Measurements from ENCODE around the gene OR1N1. TPM values are rescaled to one million over a fixed set of nuclear protein-coding genes. Genes with fewer than 3 reads are reported as not detected.
"Not testable (repeated sequence)": the region's sequence is repeated elsewhere in the genome, so short reads cannot be mapped to it uniquely, and the experiment has no call there.

Gene OR1N1, protein sequence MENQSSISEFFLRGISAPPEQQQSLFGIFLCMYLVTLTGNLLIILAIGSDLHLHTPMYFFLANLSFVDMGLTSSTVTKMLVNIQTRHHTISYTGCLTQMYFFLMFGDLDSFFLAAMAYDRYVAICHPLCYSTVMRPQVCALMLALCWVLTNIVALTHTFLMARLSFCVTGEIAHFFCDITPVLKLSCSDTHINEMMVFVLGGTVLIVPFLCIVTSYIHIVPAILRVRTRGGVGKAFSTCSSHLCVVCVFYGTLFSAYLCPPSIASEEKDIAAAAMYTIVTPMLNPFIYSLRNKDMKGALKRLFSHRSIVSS
- total RNA-seq: not detected

DNA sequence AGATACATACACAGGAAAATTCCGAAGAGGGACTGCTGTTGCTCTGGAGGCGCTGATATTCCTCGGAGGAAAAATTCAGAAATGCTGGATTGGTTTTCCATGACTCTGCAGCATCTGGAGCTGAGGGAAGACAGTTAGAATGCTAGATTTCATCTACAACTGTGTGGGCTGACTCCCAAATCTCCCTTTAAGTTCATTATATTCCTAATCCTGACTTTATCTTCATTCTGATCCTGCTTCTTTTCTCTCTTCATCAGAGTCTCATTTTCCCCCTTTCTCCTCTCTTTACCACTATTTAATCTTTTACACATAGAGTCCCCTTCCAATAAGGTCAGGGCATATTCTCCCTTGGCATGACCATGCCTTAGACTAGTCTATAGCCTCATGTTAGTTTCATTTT lies at the start of gene OR1N1:
OR1N1 (minus strand) TSS at position 101 of the 400 bp plus-strand sequence; CDS start at position 101, 0 bp downstream.
- no peaks in the 10 kb centered on the region for H3K4me1 Mint-ChIP-seq (ENCODE audit: low read depth)
- CTCF ChIA-PET: no interaction called here

DNA sequence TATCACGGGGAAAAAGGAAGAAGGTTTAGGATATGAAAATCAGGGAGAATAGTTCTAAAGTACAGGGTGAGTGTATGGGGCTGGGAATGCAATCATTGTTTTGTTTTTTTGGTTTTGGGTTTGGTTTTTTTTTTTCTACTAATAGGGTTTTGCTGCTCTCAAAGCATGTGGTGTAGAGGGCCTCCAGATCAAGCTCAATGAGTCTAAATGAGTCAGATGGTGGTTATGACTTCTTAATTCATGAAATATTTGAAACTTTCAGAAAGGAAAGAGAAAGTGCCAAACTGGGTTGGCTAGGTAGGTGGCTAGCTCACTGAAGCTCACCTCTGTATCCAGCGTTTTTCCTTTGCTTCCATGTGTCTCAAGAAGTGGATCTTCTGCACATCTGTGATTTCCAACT lies 45.4 kb upstream of the OR1N1 start:
- H3K27me3 Mint-ChIP-seq: peaks cover 1% of the 10 kb centered on the region
- H3K4me1 Mint-ChIP-seq (ENCODE audit: low read depth): peaks cover 6% of the 10 kb centered on the region
- H3K9me3 Mint-ChIP-seq: no peaks in the 10 kb centered on the region
- intact Hi-C loops (cut with micrococcal nuclease): no loop called here
- CTCF ChIA-PET: no interaction called here
- H3K27ac Mint-ChIP-seq: no peak overlapping the region
- no peak overlapping the region for H3K4me3 Mint-ChIP-seq
- no peak for DNase-seq
- POLR2A ChIA-PET: no interaction called here
- no peaks in the 10 kb centered on the region for H3K36me3 Mint-ChIP-seq

More for the DNA sequence above, at the start of gene OR1N1:
- Mint-ChIP-seq H3K9me3 (no peaks in the 10 kb centered on the region), H3K27me3 (peaks cover 17% of the 10 kb centered on the region), H3K27ac (no peak within 1 kb of the TSS), H3K4me3 (no peak within 1 kb of the TSS), H3K36me3 (no peaks in the 10 kb centered on the region)
- no peak for DNase-seq
- POLR2A ChIA-PET: no interaction called here
- intact Hi-C loops (cut with micrococcal nuclease): no loop called here

DNA sequence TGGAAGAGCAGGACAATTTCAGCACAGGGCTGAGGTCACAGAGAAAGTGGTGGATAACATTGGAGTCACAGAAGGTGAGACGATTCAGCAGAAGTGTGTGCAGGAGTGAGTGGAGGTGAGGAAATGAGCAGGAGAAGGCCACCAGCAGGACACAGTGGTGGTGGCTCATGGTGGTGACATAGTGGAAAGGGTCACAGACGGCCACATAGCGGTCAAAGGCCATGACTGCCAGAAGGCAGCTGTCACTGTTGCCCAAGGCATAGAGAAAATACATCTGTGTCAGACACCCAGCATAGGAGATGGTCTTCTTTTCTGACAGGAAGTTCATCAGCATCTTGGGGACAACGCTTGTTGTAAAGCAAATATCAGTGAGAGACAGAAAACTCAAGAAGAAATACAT lies 40.8 kb upstream of the OR1N1 start:
- no peak overlapping the region for H3K27ac Mint-ChIP-seq
- H3K27me3 Mint-ChIP-seq: peaks cover 9% of the 10 kb centered on the region
- ChIA-PET CTCF (no interaction called here), POLR2A (no interaction called here)
- H3K36me3 Mint-ChIP-seq: no peaks in the 10 kb centered on the region
- intact Hi-C loops (cut with micrococcal nuclease): no loop called here
- no peak for DNase-seq
- H3K4me3 Mint-ChIP-seq: no peak overlapping the region
- H3K9me3 Mint-ChIP-seq: peaks cover 3% of the 10 kb centered on the region
- H3K4me1 Mint-ChIP-seq (ENCODE audit: low read depth): peaks cover 5% of the 10 kb centered on the region

DNA sequence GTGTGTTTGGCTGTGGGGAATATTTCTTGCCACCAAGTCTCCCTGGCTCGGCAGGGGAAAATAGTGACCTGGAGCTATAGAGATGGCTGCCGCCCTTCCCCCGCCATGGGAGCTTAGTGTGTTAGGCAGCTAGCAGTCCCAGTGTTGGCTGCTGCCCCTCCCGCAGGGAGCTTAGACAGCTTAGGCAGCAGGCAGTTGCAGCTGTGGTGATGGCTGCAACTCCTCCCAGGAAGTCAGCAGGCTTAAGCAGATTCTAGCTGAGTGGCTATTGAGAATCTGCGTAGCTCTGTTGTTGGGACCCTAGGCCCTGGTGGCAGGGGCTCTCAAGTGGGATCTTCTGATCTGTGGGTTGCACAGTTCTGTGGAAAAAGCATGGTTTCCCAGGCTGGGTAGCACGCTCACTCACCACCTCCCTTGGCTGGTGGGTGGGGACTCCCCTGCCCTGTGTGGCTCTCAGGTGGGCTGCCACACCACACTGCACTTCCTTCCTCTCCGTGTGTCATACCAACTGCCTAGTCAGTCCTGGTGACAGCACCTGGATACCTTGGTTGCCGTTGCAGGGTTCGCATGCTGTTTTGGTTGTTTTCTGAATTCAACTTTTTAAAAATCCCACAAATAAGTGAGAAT lies 35.2 kb upstream of the OR1N1 start:
- no peaks in the 10 kb centered on the region for H3K4me1 Mint-ChIP-seq (ENCODE audit: low read depth)
- intact Hi-C loops (cut with micrococcal nuclease): no loop called here
- no peak for DNase-seq

DNA sequence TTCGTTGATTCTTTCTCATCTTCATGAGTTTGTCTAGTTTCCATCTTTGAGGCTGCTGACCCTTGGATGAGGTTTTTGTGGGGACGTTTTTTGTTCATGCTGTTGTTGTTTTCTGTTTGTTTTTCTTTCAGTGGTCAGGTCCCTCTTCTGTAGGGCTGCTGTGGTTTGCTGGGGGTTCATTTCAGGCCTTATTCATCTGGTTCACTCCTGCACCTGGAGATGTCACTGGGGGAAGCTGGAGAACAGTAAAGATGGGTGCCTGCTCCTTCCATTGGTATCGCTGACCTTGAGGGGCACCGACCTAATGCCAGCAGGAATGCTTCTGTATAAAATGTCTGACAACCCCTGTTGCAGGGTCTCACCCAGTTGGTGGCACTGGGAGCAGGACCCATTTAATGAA lies 34.4 kb upstream of the OR1N1 start:
- Mint-ChIP-seq H3K4me1 (ENCODE audit: low read depth) (no peaks in the 10 kb centered on the region), H3K27me3 (peaks cover 11% of the 10 kb centered on the region), H3K36me3 (no peaks in the 10 kb centered on the region), H3K4me3 (no peak overlapping the region), H3K9me3 (peaks cover 11% of the 10 kb centered on the region), H3K27ac (no peak overlapping the region)
- no peak for DNase-seq
- ChIA-PET CTCF (no interaction called here), POLR2A (no interaction called here)
- intact Hi-C loops (cut with micrococcal nuclease): no loop called here

More for the DNA sequence above, 35.2 kb upstream of the OR1N1 start:
- POLR2A ChIA-PET: no interaction called here
- H3K27ac Mint-ChIP-seq: no peak overlapping the region
- H3K27me3 Mint-ChIP-seq: peaks cover 11% of the 10 kb centered on the region
- H3K36me3 Mint-ChIP-seq: no peaks in the 10 kb centered on the region
- peaks cover 11% of the 10 kb centered on the region for H3K9me3 Mint-ChIP-seq
- CTCF ChIA-PET: no interaction called here
- H3K4me3 Mint-ChIP-seq: no peak overlapping the region

DNA sequence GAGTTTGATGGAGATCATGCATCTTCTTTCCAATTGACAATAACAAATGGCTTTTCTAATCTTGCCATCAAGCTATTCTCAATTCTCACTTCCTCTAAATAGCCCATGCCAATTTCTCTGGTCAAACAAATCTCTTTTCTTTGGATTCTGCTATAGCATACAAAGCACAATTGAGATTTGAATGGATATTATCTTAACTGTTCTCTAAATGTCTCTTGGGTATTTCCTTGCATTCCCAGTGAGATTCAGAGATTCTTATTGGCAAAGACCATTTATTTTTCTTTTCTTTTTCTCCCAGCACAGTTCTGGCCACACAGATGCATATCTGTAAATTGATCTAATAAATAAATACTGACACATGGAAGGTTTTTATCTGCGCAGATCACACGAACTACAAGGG lies 25.7 kb upstream of the OR1N1 start, which contains the start of gene OR1N2:
OR1N2 (plus strand) TSS at position 301 of the 400 bp plus-strand sequence. CDS start 100 bp downstream, outside the sequence.
- ChIA-PET CTCF (no interaction called here), POLR2A (no interaction called here)
- DNase-seq: no peak
- H3K4me3 Mint-ChIP-seq: no peak within 1 kb of the TSS
- H3K27ac Mint-ChIP-seq: no peak within 1 kb of the TSS
- H3K27me3 Mint-ChIP-seq: peaks cover 16% of the 10 kb centered on the region
- no peaks in the 10 kb centered on the region for H3K36me3 Mint-ChIP-seq
- no peaks in the 10 kb centered on the region for H3K4me1 Mint-ChIP-seq (ENCODE audit: low read depth)
- intact Hi-C loops (cut with micrococcal nuclease): no loop called here
- no peaks in the 10 kb centered on the region for H3K9me3 Mint-ChIP-seq

DNA sequence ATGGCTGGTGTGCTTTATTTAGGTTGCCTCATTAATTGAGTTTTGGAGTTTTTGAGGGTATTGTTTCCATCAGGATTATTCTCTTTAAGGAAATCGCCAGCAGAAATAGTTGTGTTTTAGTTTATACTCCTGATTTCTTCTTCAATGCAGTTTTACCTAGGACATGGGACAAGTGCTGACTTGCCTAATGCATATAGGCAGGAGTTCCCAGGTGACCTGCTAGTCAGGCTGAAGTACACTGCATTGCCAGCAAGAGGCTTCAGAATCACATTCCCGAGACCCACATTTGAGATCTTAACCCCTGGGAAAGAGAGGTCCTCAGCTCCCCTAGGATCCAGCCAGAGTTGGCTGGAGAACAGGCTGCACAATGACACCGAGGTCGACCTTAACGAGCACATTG lies 24.3 kb upstream of the OR1N1 start:
- ChIA-PET POLR2A (no interaction called here), CTCF (no interaction called here)
- Mint-ChIP-seq H3K36me3 (no peaks in the 10 kb centered on the region), H3K4me1 (ENCODE audit: low read depth) (no peaks in the 10 kb centered on the region), H3K4me3 (no peak overlapping the region), H3K9me3 (no peaks in the 10 kb centered on the region), H3K27me3 (peaks cover 16% of the 10 kb centered on the region), H3K27ac (no peak overlapping the region)
- intact Hi-C loops (cut with micrococcal nuclease): no loop called here
- DNase-seq: no peak

DNA sequence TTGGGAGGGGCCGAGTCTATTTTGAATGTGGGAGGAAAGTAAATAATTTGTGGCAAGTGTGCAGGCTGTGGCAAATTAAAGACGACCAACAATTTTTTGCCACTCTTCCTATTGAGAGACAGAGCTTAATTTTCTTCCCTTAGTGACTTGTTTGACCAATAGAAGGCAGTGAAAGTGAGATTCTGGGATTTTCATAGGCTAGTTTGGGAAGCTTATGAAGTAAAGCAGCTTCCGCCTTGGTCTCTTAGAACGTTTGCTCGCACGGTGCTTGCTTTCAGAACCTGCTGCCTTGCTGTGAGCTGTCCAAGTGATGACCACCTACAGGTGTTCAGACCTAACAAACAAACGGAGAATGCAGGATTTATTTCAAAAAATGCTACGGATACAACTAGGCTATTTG lies 19.1 kb upstream of the OR1N1 start:
- ChIA-PET CTCF (interaction anchor here (1.0 kb wide), 1 partner anchor 47 kb away, joined by 3 read pairs; no protein-coding TSS in a partner anchor), POLR2A (no interaction called here)
- intact Hi-C loops (cut with micrococcal nuclease): no loop called here
- Mint-ChIP-seq H3K36me3 (no peaks in the 10 kb centered on the region), H3K27ac (no peak overlapping the region), H3K27me3 (peaks cover 11% of the 10 kb centered on the region), H3K4me3 (no peak overlapping the region), H3K9me3 (no peaks in the 10 kb centered on the region), H3K4me1 (ENCODE audit: low read depth) (no peaks in the 10 kb centered on the region)
- no peak for DNase-seq

DNA sequence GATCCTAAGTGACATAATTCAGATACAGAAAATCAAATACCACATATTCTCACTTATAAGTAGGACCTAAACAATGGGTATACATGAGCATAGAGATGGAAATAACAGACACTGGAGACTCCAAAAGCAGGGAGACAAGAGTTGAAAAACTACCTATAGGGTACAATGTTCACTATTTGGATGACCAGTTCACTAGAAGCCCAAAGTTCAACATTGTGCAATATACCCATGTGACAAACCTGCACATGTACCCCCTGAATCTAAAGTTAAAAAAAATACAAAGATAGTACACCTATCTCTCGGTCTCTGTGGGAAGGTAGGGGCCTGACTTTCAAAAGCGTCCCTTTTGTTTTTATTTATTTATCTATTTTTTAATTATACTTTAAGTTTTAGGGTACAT lies 11.7 kb upstream of the OR1N1 start:
- H3K9me3 Mint-ChIP-seq: peaks cover 3% of the 10 kb centered on the region
- intact Hi-C loops (cut with micrococcal nuclease): no loop called here

DNA sequence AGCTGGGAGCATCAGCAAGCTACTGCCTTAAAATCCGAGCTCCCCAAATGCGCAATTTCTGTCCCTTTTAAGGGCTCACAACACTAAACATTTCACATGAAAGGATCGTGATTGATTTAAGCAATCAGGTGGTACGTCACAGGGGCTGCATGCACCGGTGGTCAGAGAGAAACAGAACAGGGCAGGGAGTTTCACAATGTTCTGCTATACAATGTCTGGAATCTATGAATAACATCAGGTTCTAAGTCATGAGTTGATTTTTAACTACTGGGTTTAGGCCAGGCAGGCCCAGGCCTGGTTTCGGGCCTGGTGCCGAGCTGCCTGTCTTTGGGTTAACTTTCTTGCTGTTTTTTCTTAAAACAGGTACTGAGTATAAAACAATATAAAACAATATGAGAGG lies 10.0 kb upstream of the OR1N1 start:
- H3K27me3 Mint-ChIP-seq; H3K4me3 Mint-ChIP-seq; POLR2A ChIA-PET; DNase-seq; H3K9me3 Mint-ChIP-seq; H3K27ac Mint-ChIP-seq; H3K36me3 Mint-ChIP-seq; intact Hi-C loops (cut with micrococcal nuclease); CTCF ChIA-PET; H3K4me1 Mint-ChIP-seq (ENCODE audit: low read depth): not testable (repeated sequence)

More for the DNA sequence above, 11.7 kb upstream of the OR1N1 start:
- ChIA-PET POLR2A (no interaction called here), CTCF (no interaction called here)
- no peak for DNase-seq
- no peaks in the 10 kb centered on the region for H3K4me1 Mint-ChIP-seq (ENCODE audit: low read depth)
- H3K27me3 Mint-ChIP-seq: peaks cover 2% of the 10 kb centered on the region
- no peaks in the 10 kb centered on the region for H3K36me3 Mint-ChIP-seq
- no peak overlapping the region for H3K4me3 Mint-ChIP-seq
- H3K27ac Mint-ChIP-seq: no peak overlapping the region

DNA sequence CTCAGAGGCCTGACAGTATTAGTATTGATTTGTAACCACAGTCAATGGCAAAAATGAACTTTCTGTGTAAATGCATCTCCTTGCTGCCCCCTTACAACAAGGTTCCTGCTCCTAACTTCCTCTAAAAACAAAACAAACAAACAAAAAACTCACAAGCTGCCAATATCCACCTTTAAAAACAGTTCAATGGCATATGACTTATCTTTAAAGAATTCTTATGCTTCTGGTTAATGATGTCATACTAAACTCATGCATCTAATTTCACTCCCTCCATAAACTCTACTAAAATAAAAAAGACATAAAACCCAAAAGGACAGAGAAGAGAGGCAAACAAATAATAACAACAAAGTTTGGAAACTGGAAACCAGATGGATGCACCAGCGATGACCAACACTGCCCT lies 9.0 kb upstream of the OR1N1 start:
- POLR2A ChIA-PET: no interaction called here
- peaks cover 3% of the 10 kb centered on the region for H3K9me3 Mint-ChIP-seq
- DNase-seq: no peak
- intact Hi-C loops (cut with micrococcal nuclease): no loop called here
- no peak overlapping the region for H3K4me3 Mint-ChIP-seq
- H3K27me3 Mint-ChIP-seq: no peaks in the 10 kb centered on the region
- no peaks in the 10 kb centered on the region for H3K36me3 Mint-ChIP-seq
- H3K27ac Mint-ChIP-seq: no peak overlapping the region
- H3K4me1 Mint-ChIP-seq (ENCODE audit: low read depth): no peaks in the 10 kb centered on the region
- CTCF ChIA-PET: no interaction called here

DNA sequence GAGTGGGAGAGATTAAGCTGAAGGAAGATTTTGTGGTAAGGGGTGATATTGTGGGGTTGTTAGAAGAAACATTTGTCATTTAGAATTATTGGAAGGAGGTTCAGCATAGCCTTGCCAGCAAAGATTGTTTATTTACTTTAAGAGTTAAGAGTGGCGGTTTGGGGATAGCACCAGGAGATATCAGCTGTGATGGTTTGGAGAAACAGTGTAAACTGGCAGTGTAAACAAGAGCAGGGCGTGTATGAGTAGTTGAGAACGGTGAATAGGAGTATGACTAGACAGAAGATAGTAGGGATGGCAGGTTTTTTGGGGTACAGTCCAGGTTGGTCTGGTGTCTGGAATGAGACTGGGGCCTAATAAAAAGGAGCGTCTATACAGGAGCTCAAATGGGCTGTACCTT lies 4.1 kb upstream of the OR1N1 start:
- H3K4me1 Mint-ChIP-seq (ENCODE audit: low read depth); intact Hi-C loops (cut with micrococcal nuclease); H3K4me3 Mint-ChIP-seq; H3K9me3 Mint-ChIP-seq; POLR2A ChIA-PET; H3K27me3 Mint-ChIP-seq; H3K36me3 Mint-ChIP-seq; H3K27ac Mint-ChIP-seq; CTCF ChIA-PET; DNase-seq: not testable (repeated sequence)

DNA sequence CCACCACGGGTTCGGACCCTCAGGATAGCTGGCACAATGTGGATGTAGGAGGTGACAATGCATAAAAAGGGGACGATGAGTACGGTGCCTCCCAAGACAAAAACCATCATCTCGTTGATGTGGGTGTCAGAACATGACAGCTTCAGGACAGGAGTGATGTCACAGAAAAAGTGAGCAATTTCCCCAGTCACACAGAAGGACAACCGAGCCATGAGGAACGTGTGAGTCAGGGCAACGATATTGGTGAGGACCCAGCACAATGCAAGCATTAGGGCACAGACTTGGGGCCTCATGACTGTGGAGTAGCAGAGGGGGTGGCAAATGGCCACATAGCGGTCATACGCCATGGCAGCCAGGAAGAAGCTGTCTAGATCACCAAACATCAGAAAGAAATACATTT lies 491 bp downstream of the OR1N1 start:
- Mint-ChIP-seq H3K4me1 (ENCODE audit: low read depth) (no peaks in the 10 kb centered on the region), H3K36me3 (no peaks in the 10 kb centered on the region), H3K27me3 (peaks cover 19% of the 10 kb centered on the region), H3K9me3 (no peaks in the 10 kb centered on the region), H3K4me3 (no peak overlapping the region), H3K27ac (no peak overlapping the region)
- CTCF ChIA-PET: no interaction called here
- peak; percentile 10 for DNase-seq
- POLR2A ChIA-PET: no interaction called here
- intact Hi-C loops (cut with micrococcal nuclease): no loop called here
